LNCaP clone FGC (cell line): Measurements from ENCODE around the gene UBE2L5.

Experiments
- DNase-seq: peaks from one replicate; pipeline ENCODE4 v3.0.0-alpha.2; 2011; ENCODE audit warnings: low read depth
- H3K4me3 ChIP-seq: 2 replicates; pipeline ENCODE4 v1.5.1; 2011; ENCODE audit warnings: mild to moderate bottlenecking, low read depth, low read length, control low read depth
- CTCF ChIP-seq: IDR thresholded peaks from 2 replicates; pipeline ENCODE4 v1.5.1; 2012; ENCODE audit warnings: mild to moderate bottlenecking; ENCODE audit not compliant: control insufficient read depth, insufficient read depth; ENCODE audit errors: extremely low read depth

Gene UBE2L5

GRCh38 chr13:30429235-30429634 lies 6.9 kb downstream of the UBE2L5 start:
- no peak for TF ChIP-seq CTCF
- no peak overlapping the region for H3K4me3 ChIP-seq
- no peak for DNase-seq

- no peak for DNase-seq
- TF ChIP-seq CTCF: no peak
- no peak overlapping the region for H3K4me3 ChIP-seq
Measured at GRCh38 chr13:30429721-30430694, 7.7 kb downstream of the UBE2L5 start.

GRCh38 chr13:30431269-30431940 lies 9.1 kb downstream of the UBE2L5 start:
- H3K4me3 ChIP-seq: no peak overlapping the region
- DNase-seq: no peak
- TF ChIP-seq CTCF: no peak

GRCh38 chr13:30435911-30436451 lies 13.7 kb downstream of the UBE2L5 start:
- TF ChIP-seq CTCF: no peak
- DNase-seq: no peak
- H3K4me3 ChIP-seq: no peak overlapping the region

- no peak for TF ChIP-seq CTCF
- no peak for DNase-seq
Measured at GRCh38 chr13:30437177-30437576, 14.9 kb downstream of the UBE2L5 start.

GRCh38 chr13:30438286-30438685 lies 16.0 kb downstream of the UBE2L5 start:
- no peak for TF ChIP-seq CTCF
- no peak overlapping the region for H3K4me3 ChIP-seq
- no peak for DNase-seq

More at GRCh38 chr13:30437177-30437576, 14.9 kb downstream of the UBE2L5 start:
- no peak overlapping the region for H3K4me3 ChIP-seq
